Measurements from ENCODE around the gene REPS1.
A peak's percentile ranks its signal among the peaks of the same experiment; 100 is the strongest.
"Not testable (repeated sequence)": the region's sequence is repeated elsewhere in the genome, so short reads cannot be mapped to it uniquely, and the experiment has no call there.

REPS1 gene

GRCh38 chr6:138970159-138970558, 17.9 kb downstream of the REPS1 start:
- DNase-seq = no peak

- DNase-seq = no peak
Measured at GRCh38 chr6:138966870-138967269, 21.2 kb downstream of the REPS1 start.

- no peak for DNase-seq
Measured at GRCh38 chr6:138965971-138966370, 22.1 kb downstream of the REPS1 start.

- DNase-seq = no peak
Measured at GRCh38 chr6:138965291-138965874, 22.7 kb downstream of the REPS1 start.

GRCh38 chr6:138964012-138964411, 24.0 kb downstream of the REPS1 start:
- no peak for DNase-seq

GRCh38 chr6:138963531-138963930, 24.5 kb downstream of the REPS1 start:
- DNase-seq = no peak

GRCh38 chr6:138963119-138963518, 24.9 kb downstream of the REPS1 start:
- no peak for DNase-seq

- no peak for DNase-seq
Measured at GRCh38 chr6:138959521-138959920, 28.5 kb downstream of the REPS1 start.

- no peak for DNase-seq
Measured at GRCh38 chr6:138958595-138958994, 29.5 kb downstream of the REPS1 start.

GRCh38 chr6:138957903-138958302, 30.1 kb downstream of the REPS1 start:
- DNase-seq = no peak

GRCh38 chr6:138957484-138957883, 30.6 kb downstream of the REPS1 start:
- no peak for DNase-seq

- no peak for DNase-seq
Measured at GRCh38 chr6:138956244-138956924, 31.7 kb downstream of the REPS1 start.

- no peak for DNase-seq
Measured at GRCh38 chr6:138955262-138955661, 32.8 kb downstream of the REPS1 start.

GRCh38 chr6:138953451-138953850, 34.6 kb downstream of the REPS1 start:
- DNase-seq = no peak

- DNase-seq = no peak
Measured at GRCh38 chr6:138948546-138949179, 39.4 kb downstream of the REPS1 start.

- DNase-seq = no peak
Measured at GRCh38 chr6:138948004-138948403, 40.0 kb downstream of the REPS1 start.

- no peak for DNase-seq
Measured at GRCh38 chr6:138945354-138945753, 42.7 kb downstream of the REPS1 start.

- DNase-seq = peak; percentile 10
Measured at GRCh38 chr6:138944412-138944811, 43.6 kb downstream of the REPS1 start.

GRCh38 chr6:138943089-138943625, 44.9 kb downstream of the REPS1 start:
- no peak for DNase-seq

- not testable (repeated sequence) for DNase-seq
Measured at GRCh38 chr6:138936873-138937272, 51.2 kb downstream of the REPS1 start.

- DNase-seq = no peak
Measured at GRCh38 chr6:138931660-138932059, 56.4 kb downstream of the REPS1 start.

GRCh38 chr6:138926579-138926978, 61.5 kb downstream of the REPS1 start:
- no peak for DNase-seq

GRCh38 chr6:138925806-138926205, 62.2 kb downstream of the REPS1 start:
- no peak for DNase-seq

- no peak for DNase-seq
Measured at GRCh38 chr6:138923561-138923960, 64.5 kb downstream of the REPS1 start.
